PFSK-1 (cell line): ENCODE data around the gene TMA7B.

ENCODE experiments used
- POLR2AphosphoS5 ChIP-seq: IDR thresholded peaks from 2 replicates; pipeline ENCODE4 v1.6.1; 2012; ENCODE audit warnings: low read depth, mild to moderate bottlenecking, control low read depth, low read length, moderate library complexity
- REST ChIP-seq, 2 experiments: IDR thresholded peaks; 2 replicates each; pipeline versions ENCODE4 v1.6.1 to v1.8.0; 2011 to 2012; ENCODE audit warnings: low read depth in 2 of 2, low read length in 2 of 2, control low read depth in 1 of 2, inconsistent platforms in 1 of 2, mild to moderate bottlenecking in 1 of 2, moderate library complexity in 1 of 2; ENCODE audit not compliant: insufficient read depth in 1 of 2
- SIN3A ChIP-seq: IDR thresholded peaks from 2 replicates; pipeline ENCODE4 v1.6.1; 2012; ENCODE audit warnings: mild to moderate bottlenecking, low read length, moderate library complexity, borderline replicate concordance; ENCODE audit not compliant: insufficient read depth
- TAF1 ChIP-seq: IDR thresholded peaks from 2 replicates; pipeline ENCODE4 v1.6.1; 2012; ENCODE audit warnings: low read length, control low read depth, borderline replicate concordance; ENCODE audit not compliant: insufficient read depth

- no peak for TF ChIP-seq POLR2AphosphoS5
- TF ChIP-seq SIN3A: no peak
- TF ChIP-seq TAF1: no peak
- TF ChIP-seq REST (IDR thresholded peaks at IDR 0.05; ENCODE audit: insufficient read depth in 1 of 2, low read depth in 2 of 2, low read length in 2 of 2): no peak
Observed at GRCh38 chr22:39914584-39914983, 45.6 kb upstream of the TMA7B start.
